SHP77 (cell line): Measurements from ENCODE around the gene SCN5A.

Source experiments
- DNase-seq, 2 experiments: peaks; one replicate each; lab custom pipeline; 2025; lab: John Stamatoyannopoulos, UW

SCN5A gene

GRCh38 chr3:38541806-38542205 is 107.7 kb downstream of the SCN5A start:
- DNase-seq, result peak in 1 of 2 experiments; percentile 16

GRCh38 chr3:38538773-38539353 is 110.6 kb downstream of the SCN5A start:
- DNase-seq, result no peak

GRCh38 chr3:38536671-38537070 is 112.8 kb downstream of the SCN5A start:
- DNase-seq, result no peak

- DNase-seq, result no peak
These were observed 114.9 kb downstream of the SCN5A start for GRCh38 chr3:38534604-38535003.

GRCh38 chr3:38534180-38534579 is 115.3 kb downstream of the SCN5A start:
- DNase-seq, result no peak

- DNase-seq, result no peak
These were observed 116.1 kb downstream of the SCN5A start for GRCh38 chr3:38533285-38533976.

GRCh38 chr3:38532529-38532928 is 117.0 kb downstream of the SCN5A start:
- DNase-seq, result no peak

- DNase-seq, result peak in 1 of 2 experiments; percentile 2
These were observed 121.0 kb downstream of the SCN5A start for GRCh38 chr3:38528457-38528856.

- DNase-seq, result no peak
These were observed 122.7 kb downstream of the SCN5A start for GRCh38 chr3:38526792-38527191.

GRCh38 chr3:38524141-38524739 is 125.2 kb downstream of the SCN5A start:
- no peak for DNase-seq

- DNase-seq, result no peak
These were observed 127.5 kb downstream of the SCN5A start for GRCh38 chr3:38522002-38522401.

GRCh38 chr3:38521391-38521987 is 128.0 kb downstream of the SCN5A start:
- peak; percentile 42 to 69 for DNase-seq

- DNase-seq, result no peak
These were observed 129.8 kb downstream of the SCN5A start for GRCh38 chr3:38519651-38520050.

GRCh38 chr3:38519000-38519399 is 130.5 kb downstream of the SCN5A start:
- DNase-seq, result no peak

- no peak for DNase-seq
These were observed 132.8 kb downstream of the SCN5A start for GRCh38 chr3:38516669-38517068.

- no peak for DNase-seq
These were observed 134.1 kb downstream of the SCN5A start for GRCh38 chr3:38515367-38515766.

- DNase-seq, result no peak
These were observed 137.9 kb downstream of the SCN5A start for GRCh38 chr3:38511546-38511945.

- DNase-seq, result no peak
These were observed 138.9 kb downstream of the SCN5A start for GRCh38 chr3:38510631-38511030.

GRCh38 chr3:38509732-38510131 is 139.8 kb downstream of the SCN5A start:
- no peak for DNase-seq

- no peak for DNase-seq
These were observed 142.4 kb downstream of the SCN5A start for GRCh38 chr3:38507120-38507519.

- DNase-seq, result no peak
These were observed 148.6 kb downstream of the SCN5A start for GRCh38 chr3:38500688-38501417.
